Endothelial cell (in vitro differentiated cells): ENCODE data around the gene KCNS1. TPM values are rescaled to one million over a fixed set of nuclear protein-coding genes. Genes with fewer than 3 reads are reported as not detected.

Source experiments
- DNase-seq: peaks from one replicate; pipeline ENCODE4 v3.0.0; 2021; ENCODE audit warnings: low spot score
- H3K27ac Mint-ChIP-seq: one replicate; pipeline ENCODE4 v1.8.0; 2021; ENCODE audit warnings: mixed read lengths, inconsistent platforms; ENCODE audit not compliant: unreplicated experiment
- H3K27me3 Mint-ChIP-seq: one replicate; pipeline ENCODE4 v1.8.0; 2021; ENCODE audit warnings: mild to moderate bottlenecking, moderate library complexity, mixed read lengths, inconsistent platforms; ENCODE audit not compliant: unreplicated experiment
- H3K36me3 Mint-ChIP-seq: one replicate; pipeline ENCODE4 v1.8.0; 2021; ENCODE audit warnings: mild to moderate bottlenecking, low read depth, mixed read lengths, inconsistent platforms; ENCODE audit not compliant: unreplicated experiment
- H3K4me1 Mint-ChIP-seq: one replicate; pipeline ENCODE4 v1.8.0; 2021; ENCODE audit warnings: mild to moderate bottlenecking, mixed read lengths, inconsistent platforms; ENCODE audit not compliant: unreplicated experiment
- H3K4me3 Mint-ChIP-seq: one replicate; pipeline ENCODE4 v1.8.0; 2021; ENCODE audit warnings: mild to moderate bottlenecking, mixed read lengths, inconsistent platforms; ENCODE audit not compliant: unreplicated experiment
- H3K9me3 Mint-ChIP-seq: one replicate; pipeline ENCODE4 v1.8.0; 2021; ENCODE audit warnings: mixed read lengths, inconsistent platforms; ENCODE audit not compliant: unreplicated experiment
- CTCF ChIP-seq: fragments of 200-600 bp; sonication (generic); IDR thresholded peaks from one replicate; pipeline ENCODE4 v1.5.0; 2021; ENCODE audit warnings: antibody characterized with exemption; ENCODE audit not compliant: unreplicated experiment
- total RNA-seq: library from RNA; stranded (reverse); fragmentation: NEBNext Ultra II Directional; extraction: Animal tissue kit (Norgen Biotek cat#: 25700); gene quantifications from one replicate; pipeline ENCODE4 v1.2.1, GENCODE V29; 2021; ENCODE audit not compliant: unreplicated experiment

Gene KCNS1
- total RNA-seq, 1 donor from 2014 or later: 0.10 TPM

GRCh38 chr20:45113865-45114264 is 12.9 kb upstream of the KCNS1 start:
- H3K27ac Mint-ChIP-seq: no peak overlapping the region
- no peak overlapping the region for H3K4me3 Mint-ChIP-seq

GRCh38 chr20:45112754-45113153 is 11.8 kb upstream of the KCNS1 start:
- no peak for TF ChIP-seq CTCF
- Mint-ChIP-seq H3K4me3 (no peak overlapping the region), H3K27me3 (peaks cover 11% of the 10 kb centered on the region), H3K27ac (no peak overlapping the region), H3K36me3 (no peaks in the 10 kb centered on the region), H3K4me1 (peaks cover 2% of the 10 kb centered on the region), H3K9me3 (no peaks in the 10 kb centered on the region)
- DNase-seq: no peak

More at GRCh38 chr20:45113865-45114264, 12.9 kb upstream of the KCNS1 start:
- Mint-ChIP-seq H3K36me3 (no peaks in the 10 kb centered on the region), H3K4me1 (peaks cover 2% of the 10 kb centered on the region), H3K9me3 (no peaks in the 10 kb centered on the region), H3K27me3 (peaks cover 11% of the 10 kb centered on the region)
- no peak for DNase-seq
- no peak for TF ChIP-seq CTCF

- Mint-ChIP-seq H3K36me3 (no peaks in the 10 kb centered on the region), H3K4me3 (no peak overlapping the region), H3K27ac (no peak overlapping the region), H3K4me1 (peaks cover 2% of the 10 kb centered on the region), H3K9me3 (no peaks in the 10 kb centered on the region), H3K27me3 (peaks cover 13% of the 10 kb centered on the region)
- TF ChIP-seq CTCF: peak; percentile 80
- DNase-seq: no peak
Measured at GRCh38 chr20:45111799-45112471, 11.0 kb upstream of the KCNS1 start.

GRCh38 chr20:45111285-45111684 is 10.4 kb upstream of the KCNS1 start:
- Mint-ChIP-seq H3K4me3 (no peak overlapping the region), H3K9me3 (no peaks in the 10 kb centered on the region), H3K27me3 (peaks cover 10% of the 10 kb centered on the region), H3K4me1 (peaks cover 2% of the 10 kb centered on the region), H3K27ac (no peak overlapping the region), H3K36me3 (no peaks in the 10 kb centered on the region)
- no peak for DNase-seq
- no peak for TF ChIP-seq CTCF

- DNase-seq: no peak
- Mint-ChIP-seq H3K4me1 (peaks cover 2% of the 10 kb centered on the region), H3K4me3 (no peak overlapping the region), H3K9me3 (no peaks in the 10 kb centered on the region), H3K27ac (no peak overlapping the region), H3K27me3 (peaks cover 10% of the 10 kb centered on the region), H3K36me3 (no peaks in the 10 kb centered on the region)
- no peak for TF ChIP-seq CTCF
Measured at GRCh38 chr20:45110301-45110700, 9.4 kb upstream of the KCNS1 start.
